K562 (cell line): ENCODE data around the gene SHF. TPM values are rescaled to one million over a fixed set of nuclear protein-coding genes. Genes with fewer than 3 reads are reported as not detected.

Experiments used
- C11orf30 ChIP-seq: fragments of 450-650 bp; IDR thresholded peaks from 2 replicates; pipeline ENCODE4 v1.6.1; 2016; ENCODE audit warnings: low read depth, mild to moderate bottlenecking
- HLTF ChIP-seq: fragments of 450-650 bp; IDR thresholded peaks from 2 replicates; pipeline ENCODE4 v1.6.1; 2016
- NR4A1 ChIP-seq, 2 experiments: fragments of 250-450 bp in 1 of 2; fragments of 450-650 bp in 1 of 2; sonication (Bioruptor Pico) in 1 of 2; IDR thresholded peaks; 2 replicates each; pipeline versions ENCODE4 v1.4.0 to v1.6.1; 2016 to 2020; ENCODE audit warnings: mild to moderate bottlenecking in 2 of 2, missing compliant biosample characterization in 1 of 2, missing genetic modification characterization in 1 of 2, moderate library complexity in 1 of 2
- PTTG1 ChIP-seq: fragments of 450-650 bp; IDR thresholded peaks from 2 replicates; pipeline ENCODE4 v1.6.1; 2016; ENCODE audit warnings: low read depth, mild to moderate bottlenecking, missing genetic modification characterization, missing compliant biosample characterization
- RBFOX2 ChIP-seq: fragments of 200-400 bp; formaldehyde crosslinking; IDR thresholded peaks from 2 replicates; pipeline ENCODE4 v1.6.1; 2017; ENCODE audit warnings: low read depth, mild to moderate bottlenecking, low read length, moderate library complexity
- RNF2 ChIP-seq: sonication (generic); IDR thresholded peaks from 2 replicates; pipeline ENCODE4 v1.6.1; 2016
- ZNF24 ChIP-seq: fragments of 450-650 bp; IDR thresholded peaks from 2 replicates; pipeline ENCODE4 v1.6.1; 2016
- ZNF274 ChIP-seq: IDR thresholded peaks from 2 replicates; pipeline ENCODE4 v1.6.1; 2011; ENCODE audit warnings: low read depth, mild to moderate bottlenecking, low read length, moderate library complexity, borderline replicate concordance
- polyA plus RNA-seq, 8 experiments: library from polyadenylated mRNA; depleted of rRNA in 4 of 8; stranded (reverse) in 5 of 8; unstranded in 3 of 8; fragments of >200 nt; fragmentation: Nextera tagmentation in 2 of 8; fragmentation: Illumina TruSeq in 1 of 8; extraction: Ambion mirVana in 2 of 8; extraction: Trizol in 1 of 8; gene quantifications; 2 replicates each; pipeline versions ENCODE4 v1.2.1 to v1.2.3, GENCODE V29; 2011 to 2014; ENCODE audit warnings: inconsistent platforms in 1 of 8, missing spikeins in 1 of 8
- total RNA-seq, 7 experiments: library from RNA; depleted of rRNA in 6 of 7; stranded (reverse); fragments of >200 nt in 6 of 7; fragmentation: Illumina TruSeq in 2 of 7; extraction: Trizol in 2 of 7; gene quantifications; 2 replicates each; pipeline versions ENCODE4 v1.2.1 to v1.2.3, GENCODE V29; 2011 to 2021; ENCODE audit warnings: low replicate concordance in 1 of 7
- TF ChIP-seq, protein P1 (sequence below), 2 experiments: IDR thresholded peaks; 2 replicates each; pipeline ENCODE4 v1.6.1; 2011; ENCODE audit warnings: borderline replicate concordance in 1 of 2, control low read depth in 1 of 2, low read depth in 1 of 2, low read length in 1 of 2, mild to moderate bottlenecking in 1 of 2, mixed read lengths in 1 of 2, moderate library complexity in 1 of 2; ENCODE audit not compliant: insufficient read depth in 1 of 2, insufficient read length in 1 of 2, poor library complexity in 1 of 2, severe bottlenecking in 1 of 2; ENCODE audit errors: extremely low read depth in 1 of 2
- TF ChIP-seq, protein P2 (sequence below): fragments of 450-650 bp; IDR thresholded peaks from 2 replicates; pipeline ENCODE4 v1.6.1; 2018; ENCODE audit warnings: mild to moderate bottlenecking, low read depth; ENCODE audit not compliant: partially characterized antibody
- TF ChIP-seq, protein P3 (sequence below): fragments of 450-650 bp; IDR thresholded peaks from 2 replicates; pipeline ENCODE4 v1.6.1; 2014; ENCODE audit warnings: low read depth, mild to moderate bottlenecking, moderate library complexity, borderline replicate concordance
- TF ChIP-seq, protein P4 (sequence below), 2 experiments: fragments of 450-650 bp in 1 of 2; sonication (generic) in 1 of 2; formaldehyde crosslinking in 1 of 2; IDR thresholded peaks; 2 replicates each; pipeline versions ENCODE4 v1.7.1 to v1.9.0; 2016 to 2022; ENCODE audit warnings: inconsistent platforms in 1 of 2, mild to moderate bottlenecking in 1 of 2, missing genetic modification reagents in 1 of 2

The SHF gene
- total and polyA plus RNA-seq, 9 of the 15 experiments (the other 6 are each of a cell fraction or from before 2014, with no cell fraction given) = 0.51 to 2.2 (median 0.85) TPM; not detected in 2

DNA sequence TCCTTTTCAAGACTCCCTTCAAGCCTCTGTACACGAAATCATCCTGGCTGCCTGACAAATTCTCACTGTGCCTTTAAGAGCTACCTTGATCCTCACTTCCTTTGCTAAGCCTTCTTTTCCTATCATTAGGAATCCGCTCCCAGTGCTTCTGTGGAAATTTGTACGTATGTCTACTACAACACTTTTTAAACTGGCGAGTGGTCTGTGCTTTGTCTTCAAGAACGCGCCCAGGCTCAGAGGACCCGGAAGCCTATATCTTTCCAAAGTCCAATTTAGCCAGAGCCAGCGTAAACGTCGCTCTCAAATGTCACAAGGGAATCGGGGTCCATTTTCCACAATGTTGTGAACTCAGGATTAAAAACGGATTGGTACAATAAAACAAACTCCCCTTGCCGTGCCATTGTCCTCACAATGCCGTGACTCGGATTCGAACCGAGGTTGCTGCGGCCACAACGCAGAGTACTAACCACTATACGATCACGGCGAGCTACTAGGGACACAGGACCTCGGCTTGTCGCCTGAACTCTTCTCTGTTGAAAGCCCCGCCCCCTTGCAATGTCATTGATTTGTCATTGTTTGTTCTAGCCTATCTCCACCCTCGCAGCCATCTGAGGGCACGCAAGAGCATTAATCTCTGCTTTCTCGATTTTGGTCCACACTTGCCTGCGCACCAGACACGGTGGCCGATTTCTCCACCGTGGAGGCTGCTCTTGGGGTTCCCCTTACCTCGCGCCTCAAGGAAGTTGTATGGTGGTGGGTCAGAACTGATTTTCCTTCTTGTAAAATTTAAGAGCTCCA, 12.4 kb upstream of the SHF start (continued):
- TF ChIP-seq ZNF274 = no peak
- TF ChIP-seq, protein P1, sequence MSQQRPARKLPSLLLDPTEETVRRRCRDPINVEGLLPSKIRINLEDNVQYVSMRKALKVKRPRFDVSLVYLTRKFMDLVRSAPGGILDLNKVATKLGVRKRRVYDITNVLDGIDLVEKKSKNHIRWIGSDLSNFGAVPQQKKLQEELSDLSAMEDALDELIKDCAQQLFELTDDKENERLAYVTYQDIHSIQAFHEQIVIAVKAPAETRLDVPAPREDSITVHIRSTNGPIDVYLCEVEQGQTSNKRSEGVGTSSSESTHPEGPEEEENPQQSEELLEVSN (IDR thresholded peaks at IDR 0.05; ENCODE audit: borderline replicate concordance in 1 of 2, extremely low read depth in 1 of 2, insufficient read depth in 1 of 2, insufficient read length in 1 of 2, low read depth in 1 of 2, low read length in 1 of 2, poor library complexity in 1 of 2, severe bottlenecking in 1 of 2) = no peak
- peak; percentile 81 for TF ChIP-seq RNF2
- TF ChIP-seq HLTF = peak; percentile 78; the same call in 1 of the 2 replicates
- TF ChIP-seq, protein P2, sequence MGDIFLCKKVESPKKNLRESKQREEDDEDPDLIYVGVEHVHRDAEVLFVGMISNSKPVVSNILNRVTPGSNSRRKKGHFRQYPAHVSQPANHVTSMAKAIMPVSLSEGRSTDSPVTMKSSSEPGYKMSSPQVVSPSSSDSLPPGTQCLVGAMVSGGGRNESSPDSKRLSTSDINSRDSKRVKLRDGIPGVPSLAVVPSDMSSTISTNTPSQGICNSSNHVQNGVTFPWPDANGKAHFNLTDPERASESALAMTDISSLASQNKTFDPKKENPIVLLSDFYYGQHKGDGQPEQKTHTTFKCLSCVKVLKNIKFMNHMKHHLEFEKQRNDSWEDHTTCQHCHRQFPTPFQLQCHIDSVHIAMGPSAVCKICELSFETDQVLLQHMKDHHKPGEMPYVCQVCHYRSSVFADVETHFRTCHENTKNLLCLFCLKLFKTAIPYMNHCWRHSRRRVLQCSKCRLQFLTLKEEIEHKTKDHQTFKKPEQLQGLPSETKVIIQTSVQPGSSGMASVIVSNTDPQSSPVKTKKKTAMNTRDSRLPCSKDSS = no peak
- TF ChIP-seq NR4A1 (CRISPR knock-in tag; IDR thresholded peaks at IDR 0.05) = 0 out of 2 replicates have a peak, but pooled peaks have one; percentile 16
- TF ChIP-seq NR4A1 (tag; IDR thresholded peaks at IDR 0.05) = 0 out of 2 replicates have a peak, but pooled peaks have one; percentile 29
- peak; percentile 53 for TF ChIP-seq C11orf30
- TF ChIP-seq ZNF24 = peak; percentile 58; the same call in 1 of the 2 replicates
- TF ChIP-seq, protein P3, sequence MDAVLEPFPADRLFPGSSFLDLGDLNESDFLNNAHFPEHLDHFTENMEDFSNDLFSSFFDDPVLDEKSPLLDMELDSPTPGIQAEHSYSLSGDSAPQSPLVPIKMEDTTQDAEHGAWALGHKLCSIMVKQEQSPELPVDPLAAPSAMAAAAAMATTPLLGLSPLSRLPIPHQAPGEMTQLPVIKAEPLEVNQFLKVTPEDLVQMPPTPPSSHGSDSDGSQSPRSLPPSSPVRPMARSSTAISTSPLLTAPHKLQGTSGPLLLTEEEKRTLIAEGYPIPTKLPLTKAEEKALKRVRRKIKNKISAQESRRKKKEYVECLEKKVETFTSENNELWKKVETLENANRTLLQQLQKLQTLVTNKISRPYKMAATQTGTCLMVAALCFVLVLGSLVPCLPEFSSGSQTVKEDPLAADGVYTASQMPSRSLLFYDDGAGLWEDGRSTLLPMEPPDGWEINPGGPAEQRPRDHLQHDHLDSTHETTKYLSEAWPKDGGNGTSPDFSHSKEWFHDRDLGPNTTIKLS = no peak
- no peak for TF ChIP-seq PTTG1 (tag)
- TF ChIP-seq RBFOX2 = peak; percentile 62
- TF ChIP-seq, protein P4, sequence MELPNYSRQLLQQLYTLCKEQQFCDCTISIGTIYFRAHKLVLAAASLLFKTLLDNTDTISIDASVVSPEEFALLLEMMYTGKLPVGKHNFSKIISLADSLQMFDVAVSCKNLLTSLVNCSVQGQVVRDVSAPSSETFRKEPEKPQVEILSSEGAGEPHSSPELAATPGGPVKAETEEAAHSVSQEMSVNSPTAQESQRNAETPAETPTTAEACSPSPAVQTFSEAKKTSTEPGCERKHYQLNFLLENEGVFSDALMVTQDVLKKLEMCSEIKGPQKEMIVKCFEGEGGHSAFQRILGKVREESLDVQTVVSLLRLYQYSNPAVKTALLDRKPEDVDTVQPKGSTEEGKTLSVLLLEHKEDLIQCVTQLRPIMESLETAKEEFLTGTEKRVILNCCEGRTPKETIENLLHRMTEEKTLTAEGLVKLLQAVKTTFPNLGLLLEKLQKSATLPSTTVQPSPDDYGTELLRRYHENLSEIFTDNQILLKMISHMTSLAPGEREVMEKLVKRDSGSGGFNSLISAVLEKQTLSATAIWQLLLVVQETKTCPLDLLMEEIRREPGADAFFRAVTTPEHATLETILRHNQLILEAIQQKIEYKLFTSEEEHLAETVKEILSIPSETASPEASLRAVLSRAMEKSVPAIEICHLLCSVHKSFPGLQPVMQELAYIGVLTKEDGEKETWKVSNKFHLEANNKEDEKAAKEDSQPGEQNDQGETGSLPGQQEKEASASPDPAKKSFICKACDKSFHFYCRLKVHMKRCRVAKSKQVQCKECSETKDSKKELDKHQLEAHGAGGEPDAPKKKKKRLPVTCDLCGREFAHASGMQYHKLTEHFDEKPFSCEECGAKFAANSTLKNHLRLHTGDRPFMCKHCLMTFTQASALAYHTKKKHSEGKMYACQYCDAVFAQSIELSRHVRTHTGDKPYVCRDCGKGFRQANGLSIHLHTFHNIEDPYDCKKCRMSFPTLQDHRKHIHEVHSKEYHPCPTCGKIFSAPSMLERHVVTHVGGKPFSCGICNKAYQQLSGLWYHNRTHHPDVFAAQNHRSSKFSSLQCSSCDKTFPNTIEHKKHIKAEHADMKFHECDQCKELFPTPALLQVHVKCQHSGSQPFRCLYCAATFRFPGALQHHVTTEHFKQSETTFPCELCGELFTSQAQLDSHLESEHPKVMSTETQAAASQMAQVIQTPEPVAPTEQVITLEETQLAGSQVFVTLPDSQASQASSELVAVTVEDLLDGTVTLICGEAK (IDR thresholded peaks at IDR 0.05) = peak; percentile 85
- TF ChIP-seq, protein P4 (CRISPR knock-in tag; IDR thresholded peaks at IDR 0.05) = no peak
